Glutamatergic neuron (in vitro differentiated cells): ENCODE results near the gene LIPC. TPM values are rescaled to one million over a fixed set of nuclear protein-coding genes. Genes with fewer than 3 reads are reported as not detected.

Experiments used
- DNase-seq: peaks from one replicate; pipeline ENCODE4 v3.0.0; 2022
- H3K27ac Mint-ChIP-seq: one replicate; pipeline ENCODE4 v1.8.0; 2020; ENCODE audit warnings: mild to moderate bottlenecking, mixed read lengths, inconsistent platforms; ENCODE audit not compliant: unreplicated experiment
- H3K27me3 Mint-ChIP-seq: one replicate; pipeline ENCODE4 v1.8.0; 2020; ENCODE audit warnings: mild to moderate bottlenecking, moderate library complexity, mixed read lengths, inconsistent platforms; ENCODE audit not compliant: unreplicated experiment
- H3K36me3 Mint-ChIP-seq: one replicate; pipeline ENCODE4 v1.8.0; 2020; ENCODE audit warnings: mild to moderate bottlenecking, mixed read lengths, inconsistent platforms; ENCODE audit not compliant: unreplicated experiment
- H3K4me1 Mint-ChIP-seq: one replicate; pipeline ENCODE4 v1.8.0; 2020; ENCODE audit warnings: mild to moderate bottlenecking, low read depth, mixed read lengths, inconsistent platforms; ENCODE audit not compliant: unreplicated experiment
- H3K4me3 Mint-ChIP-seq: one replicate; pipeline ENCODE4 v1.8.0; 2020; ENCODE audit warnings: mild to moderate bottlenecking, mixed read lengths, inconsistent platforms; ENCODE audit not compliant: unreplicated experiment
- H3K9me3 Mint-ChIP-seq: one replicate; pipeline ENCODE4 v1.8.0; 2020; ENCODE audit warnings: mild to moderate bottlenecking, moderate library complexity, mixed read lengths, inconsistent platforms; ENCODE audit not compliant: unreplicated experiment
- CTCF ChIP-seq: fragments of 200-600 bp; sonication (generic); IDR thresholded peaks from one replicate; pipeline ENCODE4 v1.5.0; 2021; ENCODE audit not compliant: partially characterized antibody, unreplicated experiment
- total RNA-seq: library from RNA; stranded (reverse); fragmentation: NEBNext Ultra II Directional; extraction: Animal tissue kit (Norgen Biotek cat#: 25700); gene quantifications from one replicate; pipeline ENCODE4 v1.2.1, GENCODE V29; 2021; ENCODE audit not compliant: unreplicated experiment

LIPC gene
- total RNA-seq, 1 donor from 2014 or later = not detected

GRCh38 chr15:58415636-58416035 is 16.2 kb upstream of the LIPC start:
- Mint-ChIP-seq H3K4me1 (no peaks in the 10 kb centered on the region), H3K27ac (no peak overlapping the region), H3K36me3 (no peaks in the 10 kb centered on the region), H3K4me3 (no peak overlapping the region), H3K9me3 (peaks cover 5% of the 10 kb centered on the region), H3K27me3 (peaks cover 4% of the 10 kb centered on the region)
- DNase-seq = no peak
- no peak for TF ChIP-seq CTCF

GRCh38 chr15:58416963-58417362 is 14.8 kb upstream of the LIPC start:
- no peak for TF ChIP-seq CTCF
- Mint-ChIP-seq H3K9me3 (peaks cover 5% of the 10 kb centered on the region), H3K4me1 (no peaks in the 10 kb centered on the region), H3K4me3 (no peak overlapping the region), H3K36me3 (no peaks in the 10 kb centered on the region), H3K27ac (no peak overlapping the region), H3K27me3 (peaks cover 4% of the 10 kb centered on the region)
- DNase-seq = no peak

GRCh38 chr15:58418135-58418534 is 13.7 kb upstream of the LIPC start:
- DNase-seq = no peak
- no peaks in the 10 kb centered on the region for H3K36me3 Mint-ChIP-seq
- H3K27me3 Mint-ChIP-seq = peaks cover 4% of the 10 kb centered on the region
- H3K27ac Mint-ChIP-seq = no peak overlapping the region
- no peaks in the 10 kb centered on the region for H3K4me1 Mint-ChIP-seq
- H3K9me3 Mint-ChIP-seq = peaks cover 5% of the 10 kb centered on the region
- no peak for TF ChIP-seq CTCF
- H3K4me3 Mint-ChIP-seq = no peak overlapping the region

- Mint-ChIP-seq H3K4me1 (no peaks in the 10 kb centered on the region), H3K36me3 (no peaks in the 10 kb centered on the region), H3K4me3 (no peak overlapping the region), H3K9me3 (peaks cover 5% of the 10 kb centered on the region), H3K27ac (no peak overlapping the region), H3K27me3 (peaks cover 6% of the 10 kb centered on the region)
- DNase-seq = no peak
- no peak for TF ChIP-seq CTCF
Observed at GRCh38 chr15:58419803-58420524, 11.8 kb upstream of the LIPC start.

GRCh38 chr15:58420579-58421043 is 11.2 kb upstream of the LIPC start:
- peaks cover 5% of the 10 kb centered on the region for H3K9me3 Mint-ChIP-seq

More at GRCh38 chr15:58420579-58421043, 11.2 kb upstream of the LIPC start:
- no peak for DNase-seq
- TF ChIP-seq CTCF = no peak
- no peak overlapping the region for H3K4me3 Mint-ChIP-seq
- no peaks in the 10 kb centered on the region for H3K36me3 Mint-ChIP-seq
- H3K4me1 Mint-ChIP-seq = no peaks in the 10 kb centered on the region
- peaks cover 6% of the 10 kb centered on the region for H3K27me3 Mint-ChIP-seq
- H3K27ac Mint-ChIP-seq = no peak overlapping the region
